Measurements from ENCODE around the gene BABAM2.

DNA sequence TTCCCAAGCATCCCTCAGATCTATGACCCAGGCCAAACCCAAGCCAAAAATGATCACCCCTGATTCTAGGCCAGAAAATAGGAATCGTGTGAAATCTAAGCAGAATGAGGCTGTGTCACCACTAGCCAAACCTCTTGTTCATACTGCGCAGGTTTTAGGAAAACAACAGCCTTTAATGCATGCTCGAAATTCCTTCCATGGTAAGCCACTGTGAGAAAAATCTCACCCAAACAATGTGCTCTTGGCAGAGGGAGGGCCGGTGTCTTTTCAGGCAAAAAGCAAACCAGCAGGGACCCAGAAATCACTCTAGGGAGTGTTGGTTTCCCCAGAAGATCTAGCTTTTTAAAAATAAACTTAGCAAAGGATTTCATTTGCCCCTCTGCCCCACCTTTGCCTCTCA is 430.9 kb downstream of the BABAM2 start:
- TF ChIP-seq, protein P1, sequence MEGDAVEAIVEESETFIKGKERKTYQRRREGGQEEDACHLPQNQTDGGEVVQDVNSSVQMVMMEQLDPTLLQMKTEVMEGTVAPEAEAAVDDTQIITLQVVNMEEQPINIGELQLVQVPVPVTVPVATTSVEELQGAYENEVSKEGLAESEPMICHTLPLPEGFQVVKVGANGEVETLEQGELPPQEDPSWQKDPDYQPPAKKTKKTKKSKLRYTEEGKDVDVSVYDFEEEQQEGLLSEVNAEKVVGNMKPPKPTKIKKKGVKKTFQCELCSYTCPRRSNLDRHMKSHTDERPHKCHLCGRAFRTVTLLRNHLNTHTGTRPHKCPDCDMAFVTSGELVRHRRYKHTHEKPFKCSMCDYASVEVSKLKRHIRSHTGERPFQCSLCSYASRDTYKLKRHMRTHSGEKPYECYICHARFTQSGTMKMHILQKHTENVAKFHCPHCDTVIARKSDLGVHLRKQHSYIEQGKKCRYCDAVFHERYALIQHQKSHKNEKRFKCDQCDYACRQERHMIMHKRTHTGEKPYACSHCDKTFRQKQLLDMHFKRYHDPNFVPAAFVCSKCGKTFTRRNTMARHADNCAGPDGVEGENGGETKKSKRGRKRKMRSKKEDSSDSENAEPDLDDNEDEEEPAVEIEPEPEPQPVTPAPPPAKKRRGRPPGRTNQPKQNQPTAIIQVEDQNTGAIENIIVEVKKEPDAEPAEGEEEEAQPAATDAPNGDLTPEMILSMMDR (conservative IDR thresholded peaks at IDR 0.05; ENCODE audit: low read length) = no peak
- no peak for TF ChIP-seq EZH2phosphoT487 (IDR thresholded peaks at IDR 0.05; ENCODE audit: borderline replicate concordance, low read depth, low read length)
